Activated CD4-positive, alpha-beta T cell treated with anti-CD3 and anti-CD28 coated beads, Interleukin-10, Interleukin-2, amounts not matched to agents 100 ng/mL and 50 ng/mL, durations not matched to agents 16 hours and 8 hours (primary cell): ENCODE measurements around the gene CNGA3.
"Not testable (repeated sequence)": the region's sequence is repeated elsewhere in the genome, so short reads cannot be mapped to it uniquely, and the experiment has no call there.

Source experiments
- DNase-seq: peaks from one replicate; pipeline ENCODE4 v3.0.0-alpha.2; 2020

The CNGA3 gene

GRCh38 chr2:98346311-98347236, at the start of gene CNGA3:
TSS of gene CNGA3 (plus strand) at chr2:98346456. CDS start at chr2:98369976, 23,520 bp downstream.
- DNase-seq: no peak

- DNase-seq: no peak
Observed at GRCh38 chr2:98297817-98298682, 48.2 kb upstream of the CNGA3 start.

GRCh38 chr2:98298683-98299164, 47.5 kb upstream of the CNGA3 start:
- no peak for DNase-seq

- no peak for DNase-seq
Observed at GRCh38 chr2:98299211-98299905, 46.9 kb upstream of the CNGA3 start.

GRCh38 chr2:98300141-98300874, 45.9 kb upstream of the CNGA3 start:
- DNase-seq: no peak

GRCh38 chr2:98301469-98301868, 44.8 kb upstream of the CNGA3 start:
- no peak for DNase-seq

GRCh38 chr2:98307131-98307696, 39.0 kb upstream of the CNGA3 start:
- not testable (repeated sequence) for DNase-seq

- no peak for DNase-seq
Observed at GRCh38 chr2:98308068-98308467, 38.2 kb upstream of the CNGA3 start.

- no peak for DNase-seq
Observed at GRCh38 chr2:98308532-98308931, 37.7 kb upstream of the CNGA3 start.

- no peak for DNase-seq
Observed at GRCh38 chr2:98309580-98309979, 36.7 kb upstream of the CNGA3 start.

- DNase-seq: no peak
Observed at GRCh38 chr2:98310010-98310409, 36.2 kb upstream of the CNGA3 start.

GRCh38 chr2:98311090-98311489, 35.2 kb upstream of the CNGA3 start:
- DNase-seq: no peak

GRCh38 chr2:98311771-98312545, 34.3 kb upstream of the CNGA3 start:
- DNase-seq: no peak

GRCh38 chr2:98313492-98314250, 32.6 kb upstream of the CNGA3 start:
- no peak for DNase-seq

- no peak for DNase-seq
Observed at GRCh38 chr2:98314251-98314650, 32.0 kb upstream of the CNGA3 start.

- no peak for DNase-seq
Observed at GRCh38 chr2:98315957-98316356, 30.3 kb upstream of the CNGA3 start.

GRCh38 chr2:98317214-98317613, 29.0 kb upstream of the CNGA3 start:
- no peak for DNase-seq

GRCh38 chr2:98320171-98320570, 26.1 kb upstream of the CNGA3 start:
- DNase-seq: not testable (repeated sequence)

- DNase-seq: no peak
Observed at GRCh38 chr2:98324181-98324580, 22.1 kb upstream of the CNGA3 start.

- DNase-seq: no peak
Observed at GRCh38 chr2:98327776-98328175, 18.5 kb upstream of the CNGA3 start.
